COLO829 (cell line): Measurements from ENCODE around the gene MFAP2.
"Not testable (repeated sequence)": the region's sequence is repeated elsewhere in the genome, so short reads cannot be mapped to it uniquely, and the experiment has no call there.

Experiments
- DNase-seq: peaks from one replicate; pipeline ENCODE4 v3.0.0; 2012; ENCODE audit warnings: low spot score

MFAP2 gene

GRCh38 chr1:16929146-16930041 lies 51.0 kb downstream of the MFAP2 start:
- not testable (repeated sequence) for DNase-seq

DNA sequence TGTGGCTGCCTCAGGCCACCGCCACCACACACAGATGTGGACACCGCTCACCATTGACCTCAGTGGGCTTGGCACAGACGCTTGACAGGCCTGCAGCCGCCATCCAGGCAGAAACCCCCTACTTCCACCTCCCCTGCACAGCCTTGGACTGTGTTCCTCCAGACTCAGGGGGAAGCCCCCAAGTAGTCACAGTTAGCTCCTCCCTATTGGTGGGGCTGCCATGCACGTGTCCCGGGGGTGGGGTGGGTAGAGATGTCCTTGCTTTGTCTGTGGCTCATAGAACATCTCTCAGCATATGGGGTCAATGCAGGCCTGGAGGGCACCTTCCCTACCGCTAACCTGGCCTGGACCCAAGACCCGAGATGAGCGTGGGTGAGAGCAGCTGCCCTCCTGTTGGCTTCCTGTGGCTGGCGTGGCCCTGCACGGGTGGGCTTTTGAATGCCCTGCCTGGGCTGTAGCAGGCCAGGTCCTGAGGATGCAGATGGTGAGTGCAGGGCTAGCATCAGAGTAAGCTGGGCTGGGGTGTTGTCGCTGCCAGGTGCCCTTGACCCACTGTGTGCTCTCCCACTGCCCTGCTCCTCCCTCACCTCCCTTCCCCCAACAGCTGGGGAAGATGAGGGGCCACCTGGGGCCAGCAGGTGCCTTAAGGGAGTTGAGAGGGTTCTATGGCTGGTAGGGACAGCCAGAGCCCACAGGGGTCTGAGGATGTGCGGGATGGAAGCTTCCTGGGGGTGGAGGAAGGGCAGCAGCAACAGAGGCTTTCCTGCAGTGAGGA lies 52.5 kb downstream of the MFAP2 start:
- no peak for DNase-seq

- no peak for DNase-seq
Measured at GRCh38 chr1:16927256-16927655, 53.2 kb downstream of the MFAP2 start.

GRCh38 chr1:16926491-16927073 lies 53.8 kb downstream of the MFAP2 start:
- no peak for DNase-seq

DNA sequence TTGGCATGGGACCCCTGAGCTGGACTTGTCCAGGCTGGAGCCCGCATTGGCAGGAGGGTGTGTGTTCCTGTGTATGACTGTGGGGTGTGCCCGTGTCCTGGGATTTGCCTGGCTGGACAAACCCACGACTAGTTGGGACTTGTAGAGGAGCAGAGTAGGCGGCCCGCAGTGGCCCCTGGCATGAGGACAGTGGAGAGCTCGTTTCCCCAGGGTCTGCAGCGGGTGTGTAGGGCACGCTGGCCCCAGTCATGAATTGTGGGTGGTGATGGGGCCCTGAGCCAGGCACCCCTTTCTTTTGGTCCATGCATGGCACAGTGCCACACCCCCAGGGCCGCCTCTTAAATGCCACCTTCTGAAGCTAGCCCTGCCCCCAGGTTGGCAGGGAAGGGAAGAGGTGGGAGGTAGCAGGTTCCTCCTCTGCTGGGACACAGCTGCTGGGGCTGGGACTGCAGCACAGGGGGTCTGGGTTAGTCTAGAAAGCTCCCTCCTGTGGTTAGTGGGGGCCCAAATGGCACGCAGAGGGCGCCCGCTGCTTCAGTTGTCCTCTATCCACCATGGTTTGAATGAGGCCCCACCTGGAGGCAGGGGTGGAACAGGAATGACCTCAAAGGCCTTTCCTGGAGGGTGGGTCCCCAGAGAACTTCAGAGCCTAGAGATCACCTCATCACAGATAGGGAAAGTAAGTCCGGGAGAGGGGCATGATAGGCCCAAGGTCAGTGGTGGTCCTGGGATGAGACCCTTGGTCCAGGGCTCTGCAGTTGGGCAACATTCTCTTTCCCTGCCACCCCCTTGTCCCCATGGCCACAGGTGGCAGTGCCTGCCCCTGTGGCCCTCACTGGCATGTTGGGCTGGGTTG lies 54.6 kb downstream of the MFAP2 start:
- no peak for DNase-seq

GRCh38 chr1:16924919-16925477 lies 55.4 kb downstream of the MFAP2 start:
- DNase-seq = no peak
